IPS-NIHi7 (cell line): ENCODE results near the gene MAST4.
A peak's percentile ranks its signal among the peaks of the same experiment; 100 is the strongest.

Source experiments
- DNase-seq: peaks from one replicate; pipeline ENCODE4 v3.0.0; 2012; ENCODE audit warnings: mixed read lengths; ENCODE audit errors: extremely low spot score

MAST4 gene

DNA sequence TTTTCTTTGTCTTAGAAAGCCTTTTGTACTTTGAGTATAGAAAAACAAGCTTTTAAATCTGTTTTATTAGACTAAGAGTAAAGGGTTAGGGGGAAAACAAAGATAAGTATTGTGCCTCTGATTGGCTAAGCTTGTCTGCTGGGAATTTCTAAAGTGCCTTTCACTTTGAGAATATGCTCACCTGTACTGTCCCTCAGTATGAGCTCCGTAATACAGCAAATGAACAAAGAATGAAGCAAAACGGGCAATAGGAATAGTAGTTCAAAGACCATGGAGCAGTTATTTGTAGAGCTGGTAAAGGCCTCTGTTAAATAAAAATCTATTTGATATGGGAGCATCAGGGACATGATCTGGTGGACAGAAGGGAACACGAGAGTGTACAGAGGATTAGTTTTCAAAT lies 277.8 kb downstream of the MAST4 start:
- no peak for DNase-seq

DNA sequence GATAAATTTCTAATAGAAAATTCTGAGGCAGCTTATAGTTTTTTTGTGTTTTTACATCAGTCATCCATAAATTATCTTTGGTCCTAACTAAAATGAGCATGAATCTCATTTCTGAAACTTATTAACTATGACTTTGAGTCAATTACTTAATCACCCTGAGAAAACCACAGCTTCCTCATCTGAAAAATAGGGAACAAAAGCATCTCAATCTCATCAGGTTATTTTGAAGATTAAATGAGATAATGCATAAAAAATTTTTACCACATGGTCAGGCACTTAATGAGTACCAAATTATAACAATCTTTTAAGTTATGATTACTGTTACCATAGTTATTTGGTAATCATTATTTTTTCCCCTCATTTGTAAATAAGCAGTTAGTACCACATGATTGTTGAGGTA lies 279.1 kb downstream of the MAST4 start:
- no peak for DNase-seq

DNA sequence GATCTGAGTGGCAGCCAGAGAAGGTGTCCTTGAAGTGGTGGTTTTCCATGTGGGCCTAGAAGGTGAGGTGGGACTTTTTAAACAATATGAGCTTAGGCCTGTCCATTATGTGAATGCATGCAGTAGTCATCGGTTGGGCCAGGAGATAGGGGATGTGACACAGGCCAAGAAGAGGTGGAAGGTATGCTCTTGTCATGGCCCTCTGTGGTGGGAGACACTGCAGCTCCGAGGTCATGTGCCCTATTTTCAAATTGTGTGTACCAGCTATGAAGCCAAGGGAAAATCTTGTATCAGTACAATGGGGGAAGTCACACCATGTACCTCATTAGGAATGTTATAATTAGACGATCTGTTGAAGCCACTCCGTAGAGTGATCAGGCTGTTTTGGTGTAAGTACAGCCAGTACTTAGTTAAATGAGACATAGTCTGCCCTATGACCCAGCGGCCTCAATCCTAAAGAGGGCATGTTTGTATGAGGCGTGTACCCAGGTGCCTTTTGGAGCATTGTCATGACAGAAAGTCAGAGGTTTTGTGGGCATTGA lies 280.1 kb downstream of the MAST4 start:
- no peak for DNase-seq

DNA sequence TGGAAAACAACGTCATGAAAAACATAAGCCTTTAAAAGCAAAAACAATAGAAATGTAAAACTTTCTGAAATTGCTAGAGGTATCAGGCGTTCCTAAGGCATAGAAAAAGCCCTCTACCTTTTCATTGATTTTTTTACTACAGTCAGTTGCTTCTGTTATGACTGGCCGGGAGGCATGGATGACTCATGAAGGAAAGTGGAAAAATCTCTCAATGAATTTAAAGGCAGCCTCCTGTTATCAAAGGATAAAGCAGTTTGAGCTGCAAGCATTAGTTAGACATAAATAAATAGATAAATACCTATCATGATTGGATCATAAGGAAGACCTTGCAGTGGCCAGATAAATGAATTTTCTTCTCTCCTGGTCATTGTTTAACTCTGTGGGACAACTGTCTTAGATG lies 281.6 kb downstream of the MAST4 start:
- DNase-seq: no peak

DNA sequence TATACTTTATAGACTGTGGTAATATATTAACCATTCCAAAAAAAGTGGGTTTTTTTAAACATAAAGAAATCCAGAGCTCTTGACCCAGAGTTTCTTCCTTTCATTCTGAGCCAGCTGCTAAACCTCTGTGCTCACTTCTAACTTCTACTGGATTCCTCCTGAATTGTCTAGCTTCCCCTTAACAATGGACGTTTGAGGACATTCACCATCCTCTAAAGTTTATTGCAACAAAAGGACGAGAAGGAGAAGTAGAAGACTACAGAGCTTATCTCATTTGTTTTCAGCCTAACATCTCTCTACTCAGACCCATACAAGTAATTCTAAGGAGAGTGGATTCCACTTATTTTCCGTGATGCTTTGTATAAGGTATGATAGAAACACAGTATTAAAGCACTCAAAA lies 284.2 kb downstream of the MAST4 start:
- DNase-seq: no peak

DNA sequence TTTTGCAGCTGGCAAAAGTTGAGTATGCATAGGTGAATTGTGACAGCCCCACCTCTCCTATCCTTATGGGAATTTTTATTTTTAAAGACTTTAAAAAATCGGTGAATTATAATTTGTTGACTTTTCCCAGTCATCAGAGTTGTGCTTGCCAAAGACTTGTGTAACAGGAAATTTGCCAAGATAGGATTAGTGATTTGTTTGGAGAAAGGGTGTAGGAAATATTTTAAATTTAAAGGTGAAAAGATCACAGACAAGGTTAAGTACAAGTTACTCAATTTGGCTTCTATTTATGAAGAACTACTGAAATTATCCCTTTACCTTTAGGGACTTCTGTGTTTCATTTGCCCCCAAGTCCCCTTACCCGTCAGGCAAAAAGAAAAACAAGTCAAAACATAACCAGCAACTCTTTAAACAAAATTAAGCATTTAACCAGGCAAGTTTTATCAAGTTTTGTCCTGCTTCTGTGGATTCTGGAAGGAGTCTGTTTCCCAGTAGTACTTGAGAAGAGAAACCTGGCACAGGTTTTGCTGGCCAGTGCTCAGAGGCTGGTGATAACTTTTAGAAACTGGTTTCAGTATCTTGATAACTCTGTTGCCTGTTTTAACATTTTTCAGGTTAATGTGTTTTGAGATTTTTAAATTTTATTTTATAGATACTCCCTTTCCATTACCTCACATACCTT lies 285.4 kb downstream of the MAST4 start:
- no peak for DNase-seq

DNA sequence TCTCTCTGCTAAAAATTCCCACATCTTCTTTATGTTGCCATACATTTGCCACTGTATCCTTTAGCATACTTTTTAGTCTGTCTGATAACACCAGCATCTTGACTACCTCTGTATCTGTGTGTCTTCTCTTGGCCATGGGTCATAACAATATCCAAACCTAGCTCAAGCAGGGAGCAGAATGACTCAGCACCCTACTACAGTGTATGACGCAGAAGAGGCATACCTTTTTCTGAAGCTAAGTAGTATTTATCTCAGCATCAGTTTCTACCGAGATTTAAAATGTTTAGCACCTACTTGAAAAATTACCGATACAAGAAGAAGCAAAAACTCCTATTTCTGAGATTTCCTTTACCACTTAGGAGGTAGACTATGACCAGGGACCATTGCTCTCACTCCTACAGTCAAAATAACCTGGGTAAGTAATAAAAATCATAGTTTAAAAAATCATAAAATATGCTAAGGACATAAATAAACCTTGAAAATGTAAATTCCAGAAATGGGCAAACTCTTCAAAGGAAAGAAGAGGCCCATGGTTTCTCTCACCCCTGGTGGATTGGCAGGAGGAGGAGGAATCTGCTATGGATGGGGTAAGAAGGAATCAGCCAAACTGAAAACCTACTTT lies 286.5 kb downstream of the MAST4 start:
- DNase-seq: no peak

DNA sequence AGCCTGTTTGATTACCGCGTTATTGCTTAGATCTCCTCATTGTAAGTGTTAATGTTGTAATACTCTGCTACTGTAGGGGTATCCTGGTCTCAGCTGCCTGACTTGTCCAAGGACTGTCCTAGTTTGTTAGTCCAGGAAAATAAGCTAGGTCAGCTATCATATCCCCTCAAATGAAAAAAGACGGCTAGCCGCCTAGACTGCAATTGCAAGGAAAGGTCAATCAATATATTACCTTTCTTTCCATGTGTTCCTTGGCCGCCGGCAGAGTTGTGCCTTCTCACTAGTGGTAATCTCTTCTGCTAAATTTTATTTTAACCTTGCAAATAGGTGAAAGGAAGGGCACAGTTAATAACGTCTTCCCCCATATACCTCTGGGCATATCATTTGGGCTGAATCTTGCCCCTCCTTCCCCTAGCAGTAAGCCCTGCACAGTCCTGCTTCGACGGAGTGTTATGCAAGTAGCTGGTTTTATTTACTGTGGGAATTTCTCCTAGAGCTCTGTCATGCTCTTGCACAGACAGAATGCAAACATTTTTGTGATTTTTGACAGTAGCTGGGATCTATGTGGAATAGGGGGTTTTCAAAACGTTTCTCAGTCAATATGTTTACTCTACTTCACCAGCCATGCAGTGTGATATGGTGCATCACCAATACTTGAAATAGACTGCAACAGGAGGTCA lies 288.5 kb downstream of the MAST4 start:
- DNase-seq: no peak

DNA sequence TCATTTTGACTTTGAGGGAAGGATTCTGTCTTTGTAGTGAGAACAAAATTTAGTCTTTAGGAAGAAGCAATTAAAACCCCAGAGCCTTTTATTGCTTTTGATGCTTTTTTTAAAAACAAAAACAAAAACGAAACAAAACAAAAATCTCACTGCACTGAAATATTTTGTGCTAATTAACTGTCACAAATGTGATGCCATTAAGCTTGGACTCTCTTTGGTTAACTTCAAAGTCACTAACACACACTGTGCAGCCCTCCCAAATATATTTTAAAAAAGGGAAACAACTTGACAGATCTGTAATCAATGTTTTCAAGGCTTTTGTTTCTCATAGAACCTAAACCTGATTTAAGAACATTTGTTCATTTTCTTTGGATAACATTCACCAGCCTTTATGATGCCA lies 290.7 kb downstream of the MAST4 start:
- DNase-seq: no peak

DNA sequence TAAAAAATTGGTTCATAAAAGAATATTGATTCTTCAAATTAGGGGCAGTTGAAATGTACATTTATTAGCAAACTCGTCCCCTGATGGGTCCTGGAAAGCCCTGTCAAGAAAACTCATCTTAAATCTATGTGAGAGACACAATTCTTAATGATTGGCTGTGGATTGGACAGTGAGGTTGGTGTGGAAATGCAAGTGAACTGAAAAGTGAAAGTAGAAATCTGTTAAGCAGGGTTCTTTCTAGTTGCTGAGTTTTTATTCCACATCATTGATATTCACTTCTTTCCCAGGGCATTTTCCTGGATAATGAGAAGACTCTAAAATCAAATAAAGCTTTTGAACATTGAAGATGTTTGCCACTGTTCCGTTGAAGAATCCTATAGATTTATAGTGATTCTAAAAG lies 292.4 kb downstream of the MAST4 start:
- DNase-seq: no peak

DNA sequence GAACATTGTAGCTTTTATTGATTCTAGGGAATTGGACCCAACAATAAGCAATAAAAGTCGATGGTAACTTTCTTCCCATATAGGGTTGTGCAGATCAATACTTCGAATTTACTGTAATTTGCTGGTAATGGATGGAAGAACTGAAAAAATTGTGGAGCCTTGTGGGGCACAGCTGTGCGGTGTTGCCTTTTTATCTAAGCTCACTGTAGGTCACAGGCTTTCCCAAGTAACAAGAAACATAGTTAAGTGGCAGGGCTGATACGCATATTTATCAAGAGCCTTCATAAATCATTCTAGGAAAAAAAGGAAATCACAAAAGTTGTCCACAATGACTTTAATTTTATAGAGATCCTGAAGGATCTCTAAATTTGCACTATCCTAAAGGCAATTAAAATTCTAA lies 292.9 kb downstream of the MAST4 start:
- DNase-seq: no peak

DNA sequence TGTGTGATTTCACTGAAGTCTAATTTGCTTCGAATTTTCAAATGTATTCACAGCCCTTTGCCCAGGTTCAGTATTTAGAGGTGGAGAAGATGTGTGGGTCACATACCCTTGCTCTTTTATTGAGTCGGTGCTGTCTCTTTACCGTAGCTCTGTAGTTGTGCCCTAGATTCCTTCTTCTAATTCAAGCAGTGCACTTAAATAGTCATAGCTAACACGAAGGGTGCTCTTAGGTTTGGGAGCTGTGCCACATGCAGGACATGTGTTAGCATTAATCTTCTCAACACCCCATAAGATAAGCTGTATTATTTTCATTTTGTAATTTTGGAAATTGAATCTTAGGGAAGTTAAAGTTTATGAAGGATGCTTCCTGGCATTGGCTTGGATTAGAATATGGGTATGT lies 293.3 kb downstream of the MAST4 start:
- DNase-seq: no peak

DNA sequence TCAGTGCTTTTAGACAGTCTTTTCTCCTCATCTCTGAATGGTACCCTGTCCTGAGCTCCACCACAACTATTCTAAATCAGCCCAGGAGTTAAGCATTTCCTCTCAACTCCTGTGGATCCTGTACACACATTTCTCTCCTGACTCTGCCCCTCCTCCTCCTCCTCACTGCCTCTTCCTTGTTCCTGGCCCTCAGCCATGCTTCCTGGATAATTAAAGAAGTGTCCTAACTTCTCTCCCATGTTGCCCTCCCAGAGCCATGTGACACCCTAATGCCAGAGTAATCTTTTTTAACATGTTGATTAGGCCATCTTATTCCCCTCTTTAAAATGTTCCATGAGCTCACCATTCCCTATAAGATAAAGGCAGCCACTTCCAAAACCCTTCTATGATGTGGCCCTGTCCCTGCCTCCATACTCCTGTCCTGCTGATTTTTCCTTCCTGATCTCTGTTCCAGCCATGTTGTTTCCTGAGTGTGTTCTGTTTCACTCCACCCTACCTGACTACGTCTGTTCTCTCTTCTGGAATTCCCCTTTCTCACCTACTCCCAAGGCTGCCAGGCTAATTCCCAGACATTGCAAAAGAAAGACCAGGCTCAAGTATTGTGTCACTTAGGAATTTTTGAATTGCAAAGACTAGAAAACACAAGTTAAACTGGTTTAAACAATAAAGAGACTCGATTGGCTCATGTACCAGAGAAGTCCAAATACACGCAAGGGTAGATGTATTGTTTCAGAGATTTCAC lies 295.2 kb downstream of the MAST4 start:
- no peak for DNase-seq

DNA sequence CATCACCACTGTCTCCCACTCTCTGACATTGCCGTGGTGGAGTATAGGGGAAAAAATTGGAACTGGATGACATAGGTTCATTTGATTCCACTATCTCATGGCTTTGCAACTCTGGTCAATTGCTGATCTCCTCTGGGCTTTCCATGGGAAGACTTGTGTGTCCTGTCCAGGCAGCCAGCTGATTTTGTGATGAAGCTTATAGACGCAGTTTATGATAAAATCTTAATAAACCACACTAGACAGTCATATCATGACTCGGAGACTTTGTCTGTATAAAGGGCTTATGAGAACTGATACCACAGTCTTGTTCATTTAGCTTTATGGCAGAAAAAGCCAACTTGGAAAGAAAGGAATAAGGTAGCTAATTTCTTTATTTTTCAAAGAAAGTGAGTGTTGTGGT lies 296.5 kb downstream of the MAST4 start:
- DNase-seq: no peak

DNA sequence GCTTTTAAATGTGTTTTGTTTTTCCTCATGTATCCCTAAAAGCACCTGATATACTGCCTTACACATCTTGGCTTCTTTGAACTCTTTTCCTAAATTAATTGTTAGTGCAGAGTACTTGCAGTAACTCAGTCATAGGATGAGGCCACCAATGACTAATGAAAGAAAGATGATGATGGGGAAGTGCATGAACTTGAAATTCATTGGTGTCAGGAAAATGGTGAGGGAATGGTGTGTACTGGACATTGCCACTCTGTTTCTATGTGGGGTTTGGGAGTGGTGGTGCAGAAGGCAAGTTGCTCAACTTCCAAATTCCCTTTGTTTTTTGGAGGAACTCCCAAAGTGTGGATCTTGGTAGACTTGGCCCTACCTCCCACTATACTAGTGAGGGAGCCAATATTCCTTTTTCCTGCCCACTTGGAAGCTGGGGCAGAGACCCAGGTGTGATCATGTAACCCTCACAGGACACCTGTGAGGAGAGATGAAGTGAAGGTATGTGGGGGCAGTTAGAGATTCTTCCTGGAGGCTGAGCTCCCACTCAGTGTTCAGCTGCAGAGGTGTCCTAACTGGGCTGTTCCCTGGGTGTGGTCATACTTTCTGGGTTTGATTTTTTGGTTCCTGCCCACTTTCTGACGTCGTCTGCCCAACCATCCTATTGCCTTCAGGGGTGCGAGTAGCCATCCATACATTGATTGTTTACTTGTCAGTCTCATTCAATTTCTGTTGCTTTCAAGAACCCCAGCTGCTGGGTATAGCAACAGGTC lies 298.5 kb downstream of the MAST4 start:
- no peak for DNase-seq

DNA sequence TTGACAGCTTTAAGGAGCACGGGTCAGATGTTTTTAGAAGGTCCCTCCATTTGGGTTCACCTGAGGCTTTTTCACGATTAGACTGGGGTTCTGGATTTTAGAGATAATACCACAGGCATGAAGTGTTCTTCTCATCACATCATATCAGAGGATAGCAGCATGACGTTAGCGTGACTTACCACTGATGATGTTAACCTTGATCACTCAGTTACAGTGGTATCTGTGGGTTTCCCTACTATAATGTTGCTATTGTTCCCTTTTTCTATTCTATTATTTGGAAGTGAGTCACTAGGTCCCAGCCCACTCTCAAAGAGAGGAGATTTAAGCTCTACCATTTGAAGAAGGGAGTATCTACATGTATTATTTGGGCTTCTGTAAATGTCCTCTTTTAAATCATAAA lies 300.0 kb downstream of the MAST4 start:
- no peak for DNase-seq

DNA sequence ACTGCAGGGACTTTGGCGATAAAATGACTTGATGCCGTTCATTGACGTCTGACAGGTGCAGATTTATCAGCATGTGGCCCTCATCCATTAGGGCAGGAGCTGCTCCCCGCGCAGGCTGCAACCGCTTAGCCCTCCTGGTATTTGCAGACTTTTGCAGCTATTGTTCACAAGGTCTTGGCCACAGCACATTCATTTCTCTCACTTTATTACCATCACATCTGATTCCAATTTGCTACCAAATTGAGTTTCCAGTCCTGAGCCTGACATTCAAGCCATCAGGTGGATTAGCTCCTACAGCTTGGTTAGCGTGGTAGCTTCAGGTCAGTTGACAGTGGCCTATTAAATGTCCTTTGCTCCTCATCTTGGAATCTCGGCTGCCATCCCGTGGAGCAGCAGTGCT lies 301.2 kb downstream of the MAST4 start:
- DNase-seq: no peak

DNA sequence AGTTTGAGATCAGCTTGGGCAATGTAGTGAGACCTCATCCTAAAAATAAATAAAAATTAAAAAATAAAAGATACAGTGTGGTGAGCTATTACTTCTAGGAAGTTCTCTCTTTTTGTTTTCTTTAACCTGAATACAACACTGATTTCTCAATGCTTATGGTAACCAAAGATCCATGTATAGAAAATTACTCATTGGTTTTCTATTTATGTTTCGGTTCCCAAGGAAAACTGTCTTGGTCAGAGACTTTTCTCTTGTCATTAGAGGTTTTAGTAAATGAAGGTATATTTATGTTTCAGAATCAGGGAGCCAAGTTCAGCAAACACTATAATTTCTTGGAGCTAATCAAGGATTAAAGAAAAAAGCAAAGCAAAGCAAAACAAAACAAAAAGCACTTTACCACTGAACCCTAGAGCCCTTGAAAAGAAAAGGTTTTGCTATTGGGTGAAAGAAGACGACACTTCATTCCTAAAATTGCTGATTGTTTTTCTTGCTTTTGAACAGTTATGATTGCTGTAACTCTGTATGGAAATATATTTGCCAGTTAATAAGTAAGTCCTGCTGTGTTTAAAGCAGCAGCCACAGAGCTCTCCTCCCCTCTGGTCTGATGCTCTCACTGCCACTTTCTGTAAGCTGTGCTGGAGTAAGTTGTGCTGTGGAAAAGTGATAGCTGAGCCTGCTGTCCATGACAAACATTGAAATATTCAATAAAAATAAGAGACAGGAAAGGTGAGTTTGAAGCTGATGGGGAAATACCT lies 302.2 kb downstream of the MAST4 start:
- DNase-seq: no peak

DNA sequence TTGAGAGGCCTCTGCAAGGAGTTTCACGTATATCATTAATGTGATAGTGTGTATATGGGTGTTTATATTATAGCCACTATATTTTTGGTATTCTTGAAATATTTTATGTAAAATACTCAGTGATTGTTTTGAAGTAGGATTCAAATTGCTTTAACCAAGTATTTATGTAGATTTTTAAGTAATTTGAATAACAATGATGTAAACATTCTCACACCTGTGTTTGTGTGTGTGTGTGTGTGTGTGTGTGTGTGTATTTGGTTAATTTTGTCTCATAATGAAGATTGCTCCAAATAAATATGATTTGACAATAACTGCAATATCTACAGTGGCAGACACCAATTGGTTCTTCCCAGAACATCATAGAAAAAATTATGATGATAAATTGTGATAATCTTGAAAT lies 307.0 kb downstream of the MAST4 start:
- DNase-seq: no peak

DNA sequence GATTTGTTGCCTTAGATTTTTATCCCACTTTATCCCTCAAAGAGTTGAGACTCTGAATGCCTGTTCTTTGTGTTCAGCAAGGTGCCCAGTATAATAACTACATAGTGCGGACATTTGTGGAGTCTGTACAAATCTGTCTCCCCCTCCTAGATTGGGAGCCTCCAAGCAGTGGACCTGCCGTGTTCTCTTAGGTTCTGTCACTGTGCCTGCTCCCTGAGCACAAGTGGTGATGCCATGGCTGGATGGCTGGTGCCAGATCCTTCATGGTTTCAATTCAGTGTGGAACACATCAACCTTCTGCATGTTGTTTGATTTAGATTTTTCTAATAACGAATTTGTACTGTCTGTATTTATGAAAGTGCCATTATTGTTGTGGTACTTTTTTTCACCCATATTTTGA lies 307.5 kb downstream of the MAST4 start:
- DNase-seq: no peak

DNA sequence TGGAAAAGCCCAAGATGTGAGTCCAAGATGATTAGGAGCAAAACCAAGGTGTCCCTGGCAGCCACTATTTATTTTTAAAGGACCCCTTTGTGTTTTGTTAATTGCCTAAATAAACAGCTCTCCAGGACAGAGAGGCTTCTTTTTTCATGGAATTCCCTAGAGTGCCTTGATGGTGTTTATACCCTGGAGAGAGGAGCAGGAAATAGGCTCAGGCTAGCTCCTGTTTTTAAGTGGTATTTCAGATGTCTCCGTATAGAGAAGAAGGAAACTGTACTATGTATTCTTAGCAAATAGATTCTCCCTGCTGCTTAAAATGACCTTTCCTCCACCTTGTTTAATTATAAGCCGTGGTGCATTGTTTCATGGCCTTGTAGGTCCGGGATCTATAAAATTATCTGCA lies 308.0 kb downstream of the MAST4 start:
- peak; percentile 53 for DNase-seq
